Neural cell (in vitro differentiated cells): ENCODE data around the gene PLA2G3. TPM values are rescaled to one million over a fixed set of nuclear protein-coding genes. Genes with fewer than 3 reads are reported as not detected.
"Not testable (repeated sequence)": the region's sequence is repeated elsewhere in the genome, so short reads cannot be mapped to it uniquely, and the experiment has no call there.

Experiments used
- H2AFZ ChIP-seq: fragments of 200-600, 300-800 bp; sonication (generic), shearing (Covaris generic); 2 replicates; pipeline ENCODE4 v1.6.0; 2014; ENCODE audit warnings: low read depth, mild to moderate bottlenecking, antibody characterized with exemption, low read length, moderate library complexity
- H3F3A ChIP-seq: fragments of 200-600 bp; shearing (Covaris generic); 2 replicates; pipeline ENCODE4 v1.6.1; 2016; ENCODE audit warnings: mild to moderate bottlenecking, moderate library complexity, mixed read lengths, antibody characterized with exemption, low read length; ENCODE audit not compliant: insufficient read depth, poor library complexity, severe bottlenecking
- H3K27ac ChIP-seq: fragments of 200-600, 300-800 bp; sonication (generic), shearing (Covaris generic); 2 replicates; pipeline ENCODE4 v1.5.1; 2014; ENCODE audit warnings: mild to moderate bottlenecking, low read length, moderate library complexity
- H3K27me3 ChIP-seq: fragments of 300-800, 200-600 bp; sonication (generic), shearing (Covaris generic); 2 replicates; pipeline ENCODE4 v1.6.0; 2014; ENCODE audit warnings: mild to moderate bottlenecking, low read depth, low read length, moderate library complexity; ENCODE audit not compliant: insufficient read depth
- H3K36me3 ChIP-seq: fragments of 300-800, 200-600 bp; sonication (generic), shearing (Covaris generic); 2 replicates; pipeline ENCODE4 v1.5.1; 2014; ENCODE audit warnings: mild to moderate bottlenecking, antibody characterized with exemption, low read length, moderate library complexity; ENCODE audit not compliant: insufficient read depth
- H3K4me2 ChIP-seq: fragments of 300-800, 200-600 bp; sonication (generic), shearing (Covaris generic); 2 replicates; pipeline ENCODE4 v1.6.0; 2014; ENCODE audit warnings: mild to moderate bottlenecking, low read length
- H3K4me3 ChIP-seq: fragments of 300-800, 200-600 bp; sonication (generic), shearing (Covaris generic); 2 replicates; pipeline ENCODE4 v1.5.1; 2014; ENCODE audit warnings: mild to moderate bottlenecking, low read length, moderate library complexity
- H3K79me2 ChIP-seq: fragments of 200-600 bp; shearing (Covaris generic); replicated peaks from 2 replicates; pipeline ENCODE4 v1.6.0; 2014; ENCODE audit warnings: mild to moderate bottlenecking, low read length, moderate library complexity; ENCODE audit not compliant: insufficient read depth
- H3K9ac ChIP-seq: fragments of 300-800, 200-600 bp; sonication (generic), shearing (Covaris generic); 2 replicates; pipeline ENCODE4 v1.6.1; 2016; ENCODE audit warnings: mild to moderate bottlenecking, low read length, mixed read lengths
- H3K9me2 ChIP-seq: fragments of 200-600 bp; shearing (Covaris generic); 2 replicates; pipeline ENCODE4 v1.6.1; 2016; ENCODE audit warnings: mild to moderate bottlenecking, low read length, mixed read lengths; ENCODE audit not compliant: insufficient read depth
- H3K9me3 ChIP-seq: fragments of 200-600, 300-800 bp; sonication (generic), shearing (Covaris generic); 2 replicates; pipeline ENCODE4 v1.6.1; 2016; ENCODE audit warnings: mild to moderate bottlenecking, mixed run types, low read length, moderate library complexity, mixed read lengths
- H4K20me1 ChIP-seq: fragments of 200-600 bp; shearing (Covaris generic); 2 replicates; pipeline ENCODE4 v1.6.1; 2016; ENCODE audit warnings: mild to moderate bottlenecking, mixed run types; ENCODE audit not compliant: insufficient read depth
- CTCF ChIP-seq: fragments of 450-650 bp; IDR thresholded peaks from 2 replicates; pipeline ENCODE4 v1.5.1; 2014; ENCODE audit warnings: antibody characterized with exemption, mild to moderate bottlenecking, moderate library complexity; ENCODE audit not compliant: poor library complexity, severe bottlenecking
- EP300 ChIP-seq: fragments of 450-650 bp; conservative IDR thresholded peaks from 2 replicates; pipeline ENCODE4 v1.6.1; 2014; ENCODE audit warnings: antibody characterized with exemption, mild to moderate bottlenecking, moderate library complexity; ENCODE audit not compliant: poor library complexity, severe bottlenecking
- EZH2 ChIP-seq: fragments of 200-600, 300-800 bp; shearing (Covaris generic), sonication (generic); IDR thresholded peaks from 2 replicates; pipeline ENCODE4 v1.6.1; 2014; ENCODE audit warnings: antibody characterized with exemption, low read length, borderline replicate concordance, mild to moderate bottlenecking; ENCODE audit not compliant: insufficient read depth, poor library complexity, severe bottlenecking
- MXI1 ChIP-seq: fragments of 450-650 bp; conservative IDR thresholded peaks from 2 replicates; pipeline ENCODE4 v1.6.1; 2014; ENCODE audit warnings: antibody characterized with exemption, mild to moderate bottlenecking; ENCODE audit not compliant: poor library complexity, severe bottlenecking
- POLR2AphosphoS5 ChIP-seq: IDR thresholded peaks from 2 replicates; pipeline ENCODE4 v1.6.1; 2012
- RAD21 ChIP-seq: fragments of 450-650 bp; conservative IDR thresholded peaks from 2 replicates; pipeline ENCODE4 v1.6.1; 2014; ENCODE audit warnings: antibody characterized with exemption, mild to moderate bottlenecking, moderate library complexity
- REST ChIP-seq: IDR thresholded peaks from 2 replicates; pipeline ENCODE4 v1.6.1; 2012; ENCODE audit warnings: borderline replicate concordance
- SMC3 ChIP-seq: fragments of 450-650 bp; conservative IDR thresholded peaks from 2 replicates; pipeline ENCODE4 v1.6.1; 2014; ENCODE audit warnings: antibody characterized with exemption, mild to moderate bottlenecking, moderate library complexity; ENCODE audit not compliant: poor library complexity
- TAF1 ChIP-seq: IDR thresholded peaks from 2 replicates; pipeline ENCODE4 v1.6.1; 2012; ENCODE audit warnings: low read depth
- polyA plus RNA-seq: library from polyadenylated mRNA; depleted of rRNA; stranded (reverse); fragments of >200 nt; gene quantifications from 2 replicates; pipeline ENCODE4 v1.2.3, GENCODE V29; 2014

PLA2G3 gene
- polyA plus RNA-seq, 1 donor from 2014 or later, result not detected

- H3K9me3 ChIP-seq, result no peaks in the 10 kb centered on the region
- no peak overlapping the region for H2AFZ ChIP-seq
- no peak overlapping the region for H3K9ac ChIP-seq
- no peak for TF ChIP-seq RAD21
- no peak for TF ChIP-seq EP300
- no peak for TF ChIP-seq MXI1
- no peak for TF ChIP-seq TAF1
- no peak for TF ChIP-seq POLR2AphosphoS5
- TF ChIP-seq REST, result no peak
- no peak for TF ChIP-seq SMC3
- TF ChIP-seq CTCF, result no peak
- no peak for TF ChIP-seq EZH2
- H3K27ac ChIP-seq, result no peak overlapping the region
- H3K9me2 ChIP-seq, result no peaks in the 10 kb centered on the region
- no peak overlapping the region for H3K4me3 ChIP-seq
- H3K4me2 ChIP-seq, result no peak overlapping the region
- no peaks in the 10 kb centered on the region for H3K36me3 ChIP-seq
- no peaks in the 10 kb centered on the region for H3F3A ChIP-seq
- H3K79me2 ChIP-seq, result no peaks in the 10 kb centered on the region
- no peaks in the 10 kb centered on the region for H4K20me1 ChIP-seq
- no peaks in the 10 kb centered on the region for H3K27me3 ChIP-seq
Observed at GRCh38 chr22:31118046-31118820, 22.1 kb downstream of the PLA2G3 start.

GRCh38 chr22:31112547-31113091, 27.7 kb downstream of the PLA2G3 start:
- not testable (repeated sequence) for H3K9ac ChIP-seq, H3K27ac ChIP-seq, H2AFZ ChIP-seq, H3K9me2 ChIP-seq, H3K27me3 ChIP-seq, H4K20me1 ChIP-seq, H3K4me3 ChIP-seq, H3K4me2 ChIP-seq, H3K9me3 ChIP-seq, H3K79me2 ChIP-seq, H3K36me3 ChIP-seq, H3F3A ChIP-seq
